HG03520 (cell line): Measurements from ENCODE around the gene SLC23A1.
A peak's percentile ranks its signal among the peaks of the same experiment; 100 is the strongest.
"Not testable (repeated sequence)": the region's sequence is repeated elsewhere in the genome, so short reads cannot be mapped to it uniquely, and the experiment has no call there.

Experiments used
- ATAC-seq: cut with Tn5 transposase; IDR thresholded peaks from one replicate; pipeline ENCODE4 v1.9.1; 2021; ENCODE audit warnings: mild to moderate bottlenecking, moderate library complexity; ENCODE audit not compliant: unreplicated experiment

SLC23A1 gene

GRCh38 chr5:139390639-139391569, 7.8 kb upstream of the SLC23A1 start:
- ATAC-seq: no peak

- ATAC-seq: peak; percentile 36
Observed at GRCh38 chr5:139389701-139390638, 6.9 kb upstream of the SLC23A1 start, which contains the start of gene MZB1. MZB1 (minus strand) TSS chr5:139389913; CDS start chr5:139389856, 57 bp downstream.

GRCh38 chr5:139388198-139388821, 5.2 kb upstream of the SLC23A1 start:
- ATAC-seq: no peak

- no peak for ATAC-seq
Observed at GRCh38 chr5:139387611-139388197, 4.6 kb upstream of the SLC23A1 start.

GRCh38 chr5:139386956-139387355, 3.9 kb upstream of the SLC23A1 start:
- not testable (repeated sequence) for ATAC-seq

GRCh38 chr5:139386050-139386438, 2.9 kb upstream of the SLC23A1 start:
- no peak for ATAC-seq

- no peak for ATAC-seq
Observed at GRCh38 chr5:139385061-139386049, 2.3 kb upstream of the SLC23A1 start.

GRCh38 chr5:139384591-139385051, 1.5 kb upstream of the SLC23A1 start:
- no peak for ATAC-seq

- ATAC-seq: no peak
Observed at GRCh38 chr5:139383993-139384590, 995 bp upstream of the SLC23A1 start.

GRCh38 chr5:139382807-139383206, 290 bp downstream of the SLC23A1 start:
- no peak for ATAC-seq

- no peak for ATAC-seq
Observed at GRCh38 chr5:139381837-139382761, 998 bp downstream of the SLC23A1 start.

GRCh38 chr5:139379626-139380449, 3.3 kb downstream of the SLC23A1 start:
- ATAC-seq: no peak

GRCh38 chr5:139378941-139379361, 4.1 kb downstream of the SLC23A1 start:
- ATAC-seq: no peak

- no peak for ATAC-seq
Observed at GRCh38 chr5:139378101-139378825, 4.8 kb downstream of the SLC23A1 start.

GRCh38 chr5:139377226-139377625, 5.9 kb downstream of the SLC23A1 start:
- ATAC-seq: no peak

- ATAC-seq: no peak
Observed at GRCh38 chr5:139376364-139376763, 6.7 kb downstream of the SLC23A1 start.
